Hematopoietic multipotent progenitor cell treated with erythropoietin and hydrocortisone succinate and interleukin-3 and kit ligand, for 4 days (in vitro differentiated cells): Measurements from ENCODE around the gene ADAMTS19.
"Not testable (repeated sequence)": the region's sequence is repeated elsewhere in the genome, so short reads cannot be mapped to it uniquely, and the experiment has no call there.

Source experiments
- DNase-seq: peaks from one replicate; pipeline ENCODE4 v3.0.0-alpha.2; 2015

ADAMTS19 gene

DNA sequence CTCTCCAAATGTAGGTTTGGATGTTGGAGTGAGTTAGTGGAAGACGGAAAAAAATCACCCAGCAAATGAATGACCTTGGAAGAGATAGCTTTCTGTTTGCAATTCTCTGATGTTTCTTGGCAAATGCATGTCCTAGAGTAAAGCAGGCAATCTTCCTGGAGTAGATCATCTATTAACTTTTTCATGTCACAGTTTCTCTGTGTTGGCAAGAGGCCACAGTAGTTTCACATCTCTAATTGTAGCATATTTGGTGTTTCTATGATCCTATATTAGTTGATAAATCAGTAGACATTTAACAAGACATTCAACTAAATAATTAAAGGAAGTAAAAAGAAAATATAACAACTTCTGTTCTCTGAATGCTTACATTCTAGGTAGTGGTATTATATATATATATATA is 149.6 kb downstream of the ADAMTS19 start:
- no peak for DNase-seq

DNA sequence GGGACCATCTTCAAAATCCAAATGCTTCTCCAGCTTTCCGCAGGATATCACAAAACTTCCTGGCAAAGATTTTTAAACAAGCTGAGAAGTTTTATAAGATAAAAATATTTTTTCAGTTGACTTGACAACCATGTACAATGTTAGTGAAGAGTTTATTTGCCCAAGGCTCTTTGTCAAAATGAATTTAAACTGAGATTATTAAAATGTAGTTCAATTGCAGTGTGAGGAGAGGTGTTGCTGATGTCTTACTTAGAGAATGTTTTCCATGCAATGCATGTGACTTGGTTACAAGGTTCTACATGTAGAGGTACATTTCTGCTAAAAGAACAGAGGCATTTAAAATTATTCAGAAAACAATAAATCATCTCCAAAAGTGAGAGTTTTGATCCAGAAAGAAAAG is 156.4 kb downstream of the ADAMTS19 start:
- DNase-seq: no peak

DNA sequence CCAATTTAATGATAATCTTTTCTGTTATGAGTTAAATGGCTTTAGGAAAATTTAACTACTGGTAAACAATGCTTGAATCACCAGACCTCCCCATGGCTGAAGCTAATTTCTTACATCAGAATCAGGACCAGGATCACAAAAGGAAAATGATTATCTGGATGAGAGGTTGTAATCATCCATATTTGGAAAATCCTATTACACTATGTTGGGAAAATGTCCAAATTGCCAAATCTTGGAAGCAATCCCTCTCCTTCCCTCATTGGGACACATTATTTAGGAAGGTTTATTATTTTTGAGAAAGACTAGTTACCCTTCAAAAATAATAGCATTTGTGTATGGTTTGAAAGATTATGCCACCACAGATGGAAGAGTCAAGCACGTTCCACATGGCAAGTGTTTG is 157.1 kb downstream of the ADAMTS19 start:
- DNase-seq: no peak

DNA sequence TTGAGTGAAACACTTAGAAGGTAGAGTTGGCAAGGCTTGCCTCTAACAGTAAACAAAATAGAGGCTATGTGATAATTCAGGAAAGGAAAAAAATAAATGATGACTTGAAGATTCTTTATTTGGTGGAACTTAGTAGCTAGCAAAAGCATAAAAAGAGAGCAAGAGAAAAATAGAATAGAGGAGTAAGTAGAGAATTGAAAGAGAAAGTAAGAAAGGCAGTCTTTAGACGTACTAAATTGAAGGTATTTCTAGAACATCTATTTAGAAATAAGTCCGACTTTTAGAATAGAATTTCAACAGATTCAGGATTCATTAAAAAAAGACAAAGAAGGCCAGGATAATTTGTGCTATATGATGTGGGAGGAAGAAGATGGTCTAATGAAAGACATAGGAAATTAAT is 159.7 kb downstream of the ADAMTS19 start:
- DNase-seq: no peak

DNA sequence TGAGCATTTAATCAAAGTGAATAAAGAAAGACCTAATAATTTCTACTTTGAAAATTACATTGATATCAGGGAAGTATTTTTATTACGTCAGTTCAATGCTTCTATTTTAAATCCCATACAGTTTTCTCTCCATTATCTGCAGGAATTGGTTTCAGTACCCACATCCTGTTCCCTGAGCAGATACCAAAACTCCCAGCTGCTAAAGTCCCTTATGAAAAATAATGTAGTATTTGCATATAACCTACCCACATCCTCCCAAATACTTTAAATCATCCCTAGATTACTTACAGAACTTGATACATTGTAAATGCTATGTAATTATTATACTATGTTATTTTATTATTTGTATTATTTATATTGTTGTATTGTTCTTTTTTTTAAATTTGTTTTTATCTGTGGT is 162.4 kb downstream of the ADAMTS19 start:
- peak; percentile 50 for DNase-seq

DNA sequence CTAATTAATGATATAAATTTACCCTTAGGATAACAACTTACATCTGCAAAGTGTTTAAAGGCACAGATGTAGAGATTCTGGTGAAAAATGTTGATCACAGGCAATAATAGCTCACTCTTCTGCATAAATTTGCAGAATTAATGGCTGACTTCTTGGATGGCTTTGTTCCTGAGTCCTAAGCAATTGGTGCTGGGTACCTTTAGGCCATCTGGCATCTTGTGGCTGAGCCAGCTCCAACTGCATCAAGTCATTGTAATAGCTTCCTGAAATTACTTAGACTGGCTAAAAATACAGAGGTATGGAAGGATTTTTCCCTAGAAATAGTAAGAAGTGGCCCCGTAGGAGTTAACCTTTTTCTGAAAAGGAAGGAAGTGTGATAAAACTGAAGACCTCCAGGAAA is 169.5 kb downstream of the ADAMTS19 start:
- no peak for DNase-seq

DNA sequence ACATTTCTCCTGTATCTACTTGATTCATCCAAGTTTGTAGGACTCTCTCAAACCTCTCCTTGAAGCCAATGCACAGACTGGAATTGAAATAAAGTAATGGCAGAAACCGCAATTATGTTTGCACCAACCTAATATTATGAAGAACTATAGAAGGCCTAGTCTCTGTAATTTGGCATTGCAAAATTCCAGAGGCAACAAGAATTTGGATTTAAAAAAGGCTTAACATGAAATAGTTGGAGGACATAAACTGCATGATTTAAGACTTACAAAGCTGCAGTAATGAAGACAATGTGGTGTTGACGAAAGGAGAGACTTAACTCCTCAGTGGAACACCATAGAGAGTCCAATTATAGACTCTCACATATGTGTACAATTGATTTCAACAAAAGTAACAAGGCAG is 170.0 kb downstream of the ADAMTS19 start:
- no peak for DNase-seq

DNA sequence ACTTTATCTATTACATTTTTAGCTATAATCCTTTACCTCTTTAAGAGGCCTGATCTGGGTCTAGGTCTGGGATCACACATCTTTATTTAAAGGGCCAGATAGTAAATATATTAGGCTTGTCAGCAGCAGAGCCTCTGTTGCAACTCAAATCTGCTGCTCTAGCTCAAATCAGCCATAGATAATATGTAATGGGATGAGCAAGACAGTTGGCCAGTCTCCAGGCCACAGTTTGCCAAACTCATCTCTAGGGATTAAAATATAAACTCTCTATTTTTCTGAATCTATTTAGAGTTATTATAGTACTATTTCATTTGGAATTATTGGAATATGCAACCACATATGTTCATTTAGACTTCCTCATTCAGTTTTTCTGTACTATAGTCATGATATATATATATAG is 171.9 kb downstream of the ADAMTS19 start:
- DNase-seq: no peak

DNA sequence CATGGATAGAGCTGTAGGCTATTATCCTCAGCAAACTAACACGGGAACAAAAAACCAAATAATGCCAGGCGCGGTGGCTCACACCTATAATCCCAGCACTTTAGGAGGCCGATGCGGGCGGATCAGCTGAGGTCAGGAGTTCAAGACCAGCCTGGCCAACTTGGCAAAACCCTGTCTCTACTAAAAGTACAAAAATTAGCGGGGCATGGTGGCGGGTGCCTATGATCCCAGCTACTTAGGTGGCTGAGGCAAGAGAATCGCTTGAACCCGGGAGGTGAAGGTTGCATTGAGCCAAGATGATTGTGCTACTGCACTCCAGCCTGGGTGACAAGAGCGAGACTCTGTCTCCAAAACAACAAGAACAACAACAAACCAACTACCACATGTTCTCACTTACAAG is 177.4 kb downstream of the ADAMTS19 start:
- DNase-seq: not testable (repeated sequence)

DNA sequence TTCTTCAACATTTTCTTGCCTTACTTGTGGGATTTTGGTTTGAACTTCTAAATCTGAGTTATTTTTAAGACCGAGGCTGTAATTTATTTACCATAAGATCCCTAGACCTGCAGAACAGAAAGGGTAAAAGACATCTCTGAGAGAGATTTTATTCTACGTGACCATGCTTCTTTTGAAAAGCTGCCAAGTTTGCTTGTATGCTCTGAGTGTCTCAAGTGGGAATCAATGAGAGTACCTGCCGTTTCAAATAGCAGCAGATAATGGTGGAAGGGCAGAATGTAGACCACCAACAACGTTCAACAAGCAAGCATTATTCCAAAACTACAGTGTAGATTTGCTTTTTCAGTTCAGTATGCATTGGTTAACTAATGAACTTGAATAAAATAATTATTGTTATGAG is 179.2 kb downstream of the ADAMTS19 start:
- no peak for DNase-seq

DNA sequence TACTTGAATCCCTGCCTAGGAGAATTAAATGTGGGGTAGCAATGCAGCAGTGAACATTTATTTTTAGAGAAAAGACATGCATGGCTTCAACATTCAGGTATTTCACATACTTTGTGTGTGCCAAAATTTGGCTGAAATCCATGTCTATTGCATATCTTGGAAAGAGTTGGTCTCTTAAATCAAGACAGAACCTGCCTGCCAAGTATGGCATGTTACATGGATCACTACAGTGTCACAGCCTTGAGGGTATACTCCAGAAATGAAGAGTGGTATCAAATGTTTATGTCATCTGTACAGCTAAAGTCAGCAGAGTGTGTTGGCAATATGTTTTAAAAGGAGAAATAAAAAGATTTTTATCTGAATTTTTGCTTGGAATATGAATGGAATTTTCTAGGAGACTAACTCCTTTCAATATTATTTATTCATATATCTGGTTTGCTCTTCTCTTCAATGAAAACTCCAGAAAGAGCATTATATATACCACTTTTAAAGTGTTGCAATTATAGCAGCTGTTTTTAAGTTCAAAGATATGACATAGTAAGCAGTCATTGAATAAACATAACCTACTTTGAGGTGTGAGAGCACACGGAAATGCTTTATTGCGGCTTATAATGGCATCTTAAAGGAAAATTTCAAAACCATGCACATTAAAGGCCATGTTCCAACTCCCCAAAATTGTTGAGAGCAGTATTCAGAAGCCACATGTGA is 192.4 kb downstream of the ADAMTS19 start:
- DNase-seq: no peak

DNA sequence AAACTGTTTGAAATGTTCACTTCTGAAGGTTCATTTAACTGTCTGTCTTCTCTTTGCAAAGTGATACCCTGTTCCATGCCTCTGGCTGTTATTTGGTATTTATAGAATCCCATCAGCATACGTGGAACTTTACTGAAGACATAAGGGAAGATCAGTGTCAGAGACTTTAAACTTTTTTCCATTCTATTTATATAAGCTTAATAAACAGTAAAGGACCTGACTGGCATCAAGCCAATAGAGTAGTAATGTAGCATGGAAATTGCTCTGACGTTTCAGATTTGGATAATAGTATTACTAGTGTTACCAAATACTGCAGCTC is 192.9 kb downstream of the ADAMTS19 start:
- DNase-seq: no peak

DNA sequence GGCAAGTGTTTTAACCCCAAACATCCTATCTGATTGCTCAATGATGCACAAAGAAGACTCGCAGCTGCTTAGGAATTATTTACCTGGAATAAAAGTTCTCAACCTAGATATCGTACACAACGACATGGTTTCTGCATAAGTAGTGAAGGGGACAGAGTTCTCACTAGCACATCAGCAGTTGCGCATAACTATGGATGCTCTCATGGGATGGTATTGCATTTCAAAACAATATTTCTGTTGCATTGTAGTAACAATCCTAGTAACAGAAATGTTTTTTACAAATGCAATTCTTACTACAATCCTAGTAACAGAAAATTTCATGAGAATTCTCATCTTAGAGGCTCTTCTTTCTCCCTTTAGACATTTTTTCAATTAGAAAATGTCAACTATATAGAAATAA is 193.3 kb downstream of the ADAMTS19 start:
- DNase-seq: no peak

DNA sequence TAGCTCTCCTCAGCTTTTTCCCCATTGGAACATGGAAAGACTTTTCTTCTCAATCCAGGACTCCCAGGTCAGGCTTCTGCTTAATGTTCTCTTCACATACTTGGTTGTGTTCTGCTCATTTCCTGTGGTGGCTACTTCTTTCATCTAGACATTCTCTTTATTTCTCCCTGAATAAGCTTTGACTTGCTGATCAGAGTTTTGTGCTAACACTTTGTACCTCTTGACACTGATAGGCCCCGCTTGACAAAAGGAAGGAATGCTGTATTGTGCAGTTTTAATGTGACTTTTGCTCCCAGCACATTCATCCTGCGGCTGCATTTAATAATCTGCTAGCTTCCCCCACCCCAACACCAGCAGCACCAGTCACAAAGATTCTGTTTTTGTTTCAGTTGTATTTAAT is 196.9 kb downstream of the ADAMTS19 start:
- DNase-seq: no peak

DNA sequence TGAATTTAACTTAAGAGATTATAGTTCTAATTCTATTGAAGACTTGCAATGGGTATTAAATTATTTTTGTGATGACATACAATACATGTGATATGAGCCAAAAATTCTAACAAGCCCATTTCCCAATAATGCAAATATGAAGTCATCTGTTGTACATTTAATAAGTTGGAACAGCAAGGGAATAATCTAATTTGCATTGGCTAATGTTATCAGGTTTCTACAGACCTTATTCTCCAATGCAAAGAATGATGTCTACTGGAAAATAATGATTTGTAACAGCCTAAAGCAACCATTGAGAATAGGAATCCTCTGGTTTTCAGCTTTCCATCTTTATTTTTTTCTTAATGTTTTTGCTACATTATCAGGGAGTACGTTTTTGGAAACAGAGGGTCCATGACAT is 198.7 kb downstream of the ADAMTS19 start:
- no peak for DNase-seq

DNA sequence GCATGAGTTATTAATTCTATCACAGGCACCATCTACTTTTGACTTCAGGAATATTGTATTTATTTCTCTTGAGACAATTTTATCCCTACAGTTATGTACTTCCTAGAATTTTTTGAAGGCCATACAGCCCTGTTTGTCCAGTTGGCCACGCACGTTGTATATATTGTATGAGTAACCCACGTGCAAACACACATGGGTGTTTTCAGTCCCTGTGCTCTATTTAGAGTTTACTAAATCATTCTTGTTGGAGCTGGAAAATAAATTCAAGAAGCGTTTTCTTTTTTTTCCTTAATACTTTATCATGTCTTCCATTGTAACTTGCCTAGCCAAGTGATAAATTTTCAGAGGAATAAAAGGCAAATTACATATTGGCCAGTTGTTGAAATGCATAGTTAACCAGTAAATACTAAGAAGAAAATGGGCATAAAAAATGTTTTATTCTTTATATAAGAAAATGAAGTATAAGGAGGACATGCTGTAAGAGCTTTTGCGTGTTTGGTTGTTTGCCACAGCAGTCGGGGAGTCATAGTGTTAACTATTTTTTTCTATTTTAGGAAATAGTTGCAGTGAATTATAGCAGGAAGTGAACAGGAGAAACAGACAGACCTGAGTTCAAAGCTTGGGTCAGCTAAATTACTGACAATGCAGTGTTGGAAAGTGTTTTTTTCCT is 201.4 kb downstream of the ADAMTS19 start:
- DNase-seq: no peak

DNA sequence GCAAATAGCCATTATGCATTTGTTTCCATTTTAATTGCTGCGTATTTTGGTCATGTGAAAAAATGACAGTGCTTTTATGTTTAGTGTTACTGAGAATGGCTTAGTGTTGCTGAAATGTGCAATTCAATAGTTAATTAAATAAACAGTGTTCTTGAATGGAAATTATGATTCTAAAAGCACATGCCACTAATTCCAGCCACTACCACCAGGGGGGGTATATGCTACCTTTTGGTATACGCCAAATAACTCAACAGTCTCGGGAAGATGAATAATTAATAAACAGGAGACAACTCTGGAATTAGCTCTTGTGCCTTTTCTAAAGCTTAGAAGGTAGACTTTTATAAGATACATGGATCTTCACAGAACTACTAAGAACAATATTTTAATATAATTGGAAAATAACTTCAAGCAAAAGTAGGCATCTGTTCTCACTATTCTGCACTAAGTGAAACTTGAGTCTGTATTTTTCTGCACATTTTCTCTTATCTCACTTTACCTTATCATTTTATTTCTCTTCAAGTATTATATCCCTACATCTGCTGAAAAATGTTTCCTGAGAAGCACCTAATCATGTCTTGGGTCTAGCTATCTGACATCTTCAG is 204.3 kb downstream of the ADAMTS19 start:
- DNase-seq: peak; percentile 69

DNA sequence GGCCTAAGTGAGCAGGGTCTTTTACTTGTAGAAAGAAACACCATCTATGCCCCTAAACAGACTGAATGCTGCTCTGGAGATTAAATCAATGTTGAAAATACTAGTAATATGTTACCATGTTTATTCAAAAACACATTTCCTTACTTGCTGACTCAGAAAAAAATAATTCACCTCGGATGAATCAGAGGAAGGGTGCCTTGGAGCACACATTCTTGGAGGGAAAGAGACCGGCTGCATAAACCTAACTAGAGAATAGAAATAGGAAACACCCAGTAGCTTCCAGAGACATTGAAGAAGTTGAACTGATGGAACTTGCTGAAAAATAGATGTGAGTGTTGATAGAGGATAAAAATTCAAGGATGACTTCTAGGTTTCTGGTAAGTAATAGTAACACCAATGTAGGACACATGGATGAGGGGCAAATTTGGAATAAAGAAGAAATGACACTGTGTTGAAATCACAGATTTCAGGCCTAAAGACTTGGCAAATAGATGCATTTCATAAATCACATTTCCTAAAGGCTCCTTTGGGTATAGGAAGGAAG is 210.9 kb downstream of the ADAMTS19 start:
- DNase-seq: no peak

DNA sequence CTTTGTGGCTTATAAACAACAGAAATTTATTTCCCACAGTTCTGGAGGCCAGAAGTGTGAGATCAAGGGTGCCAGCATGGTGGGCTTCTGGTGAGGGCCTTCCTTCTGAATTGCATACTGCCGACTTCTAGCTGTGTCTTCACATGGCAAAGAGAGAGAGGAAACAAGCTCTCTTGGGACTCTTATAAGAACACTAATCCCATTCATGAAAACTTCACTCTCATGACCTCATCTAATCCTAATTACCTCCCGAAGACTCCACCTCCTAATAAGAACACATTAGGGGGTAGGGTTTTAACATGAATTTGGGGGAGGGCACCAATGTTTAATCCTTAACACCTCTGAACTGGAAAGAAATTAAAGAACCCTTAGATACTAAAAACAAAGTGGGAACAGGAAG is 211.9 kb downstream of the ADAMTS19 start:
- no peak for DNase-seq

DNA sequence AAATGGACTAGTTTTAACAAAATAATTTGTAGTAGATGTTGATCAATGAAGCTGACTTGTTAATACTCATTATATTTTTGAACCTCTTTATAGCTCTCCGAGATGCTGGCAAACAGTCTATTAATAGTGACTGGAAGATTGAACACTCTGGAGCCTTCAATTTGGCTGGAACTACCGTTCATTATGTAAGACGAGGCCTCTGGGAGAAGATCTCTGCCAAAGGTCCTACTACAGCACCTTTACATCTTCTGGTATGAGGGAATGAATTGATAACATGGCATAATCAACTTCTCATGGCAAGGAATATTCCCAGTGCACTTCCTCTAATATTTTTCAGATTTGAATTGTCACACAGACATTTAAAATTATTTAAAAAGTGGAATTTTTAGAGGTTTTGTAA is 219.6 kb downstream of the ADAMTS19 start:
- DNase-seq: no peak

DNA sequence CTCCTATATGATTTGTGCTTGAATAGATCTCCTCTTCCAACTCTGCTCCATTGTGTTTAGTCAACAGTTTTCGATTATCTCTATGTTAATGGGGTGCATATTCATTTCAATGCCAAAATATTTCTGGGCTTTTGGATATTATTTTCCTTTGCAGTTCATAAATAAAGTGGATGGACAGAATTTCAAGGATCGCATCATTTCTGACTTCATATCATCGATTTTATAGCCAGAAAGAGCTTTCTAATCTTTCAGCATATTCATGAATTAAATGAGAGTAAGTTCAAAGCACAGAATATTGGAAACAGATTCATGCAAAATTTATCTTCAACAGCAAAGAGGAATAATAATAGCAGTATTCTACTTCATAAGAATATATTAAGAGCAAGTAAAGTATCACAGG is 227.8 kb downstream of the ADAMTS19 start:
- DNase-seq: no peak

DNA sequence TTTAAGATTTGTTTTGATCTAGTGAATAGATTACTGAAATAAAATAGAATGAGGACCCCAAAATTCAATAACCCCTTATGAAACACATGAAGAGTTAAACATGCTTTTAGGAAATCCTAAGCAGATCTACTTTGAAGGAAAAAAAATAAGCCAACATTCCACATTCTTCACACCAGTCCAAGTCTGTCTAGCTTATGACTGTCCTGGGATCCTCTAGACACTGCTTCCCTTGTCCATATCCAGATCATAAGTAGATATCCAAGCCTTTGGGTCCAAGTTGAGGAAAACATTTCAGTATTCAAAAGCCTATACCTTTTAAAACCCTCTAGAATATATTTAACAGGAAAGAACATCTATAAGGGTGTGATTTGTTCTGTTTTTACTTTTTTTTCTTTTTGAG is 228.9 kb downstream of the ADAMTS19 start:
- DNase-seq: no peak

DNA sequence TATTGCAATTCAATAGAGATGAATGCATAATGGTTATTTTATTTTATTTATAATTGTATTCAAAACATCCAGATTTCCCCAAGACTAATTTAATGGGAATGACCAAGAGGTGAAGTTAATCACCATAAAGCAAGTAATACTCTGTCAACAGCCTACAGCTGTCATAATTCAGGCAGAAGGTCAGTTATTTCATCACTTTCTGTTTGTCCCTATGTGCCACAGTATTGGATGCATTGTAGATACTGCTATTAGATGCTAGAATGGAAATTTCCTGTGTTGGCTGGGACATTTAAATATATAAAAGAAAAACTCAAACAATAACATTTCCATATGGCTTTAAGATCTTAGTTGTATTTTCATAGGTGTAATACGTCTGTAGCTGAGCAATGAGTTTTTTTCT is 231.1 kb downstream of the ADAMTS19 start:
- DNase-seq: no peak

DNA sequence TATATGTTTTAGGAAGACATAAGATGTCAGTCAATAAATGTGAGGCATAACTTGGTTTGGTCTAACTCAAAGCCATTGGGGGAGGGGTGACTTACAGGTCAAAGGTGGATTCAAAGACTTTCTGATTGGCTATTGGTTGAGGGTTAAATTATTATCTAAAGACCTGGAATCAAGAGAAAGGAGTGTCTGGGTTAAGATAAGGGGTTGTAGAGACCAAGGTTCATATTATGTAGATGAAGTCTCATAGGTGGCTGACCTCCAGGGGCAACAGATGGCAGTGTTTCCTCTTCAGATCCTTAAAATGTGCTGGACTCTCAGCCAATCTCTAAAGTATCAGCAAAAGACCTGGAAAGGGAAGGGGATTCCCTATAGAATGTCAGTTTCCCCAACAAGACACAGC is 236.5 kb downstream of the ADAMTS19 start:
- no peak for DNase-seq

DNA sequence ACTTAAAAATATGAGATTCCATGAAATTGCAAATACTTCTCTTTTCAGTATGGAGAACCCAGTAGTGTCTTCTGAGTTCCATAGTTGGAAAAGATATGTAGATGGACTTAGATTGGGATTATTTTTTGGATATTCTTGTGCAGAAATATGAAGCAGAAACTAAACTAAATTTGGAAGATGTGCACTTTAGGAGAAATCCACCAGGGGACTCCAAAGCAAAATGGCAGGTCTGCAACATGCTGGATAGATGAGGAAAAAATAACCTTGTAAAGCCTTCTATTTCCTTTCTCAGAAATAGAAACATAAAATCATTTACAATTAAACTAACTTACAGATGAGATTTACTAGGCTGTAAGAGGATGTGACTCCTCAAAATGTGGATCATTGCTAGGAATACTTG is 238.6 kb downstream of the ADAMTS19 start:
- DNase-seq: no peak
